Fibroblast of upper back skin (primary cell): Measurements from ENCODE around the gene RPL18.
A peak's percentile ranks its signal among the peaks of the same experiment; 100 is the strongest.
"Not testable (repeated sequence)": the region's sequence is repeated elsewhere in the genome, so short reads cannot be mapped to it uniquely, and the experiment has no call there.

ENCODE experiments used
- DNase-seq: peaks from one replicate; pipeline ENCODE4 v3.0.0-alpha.2; 2013

Gene RPL18

DNA sequence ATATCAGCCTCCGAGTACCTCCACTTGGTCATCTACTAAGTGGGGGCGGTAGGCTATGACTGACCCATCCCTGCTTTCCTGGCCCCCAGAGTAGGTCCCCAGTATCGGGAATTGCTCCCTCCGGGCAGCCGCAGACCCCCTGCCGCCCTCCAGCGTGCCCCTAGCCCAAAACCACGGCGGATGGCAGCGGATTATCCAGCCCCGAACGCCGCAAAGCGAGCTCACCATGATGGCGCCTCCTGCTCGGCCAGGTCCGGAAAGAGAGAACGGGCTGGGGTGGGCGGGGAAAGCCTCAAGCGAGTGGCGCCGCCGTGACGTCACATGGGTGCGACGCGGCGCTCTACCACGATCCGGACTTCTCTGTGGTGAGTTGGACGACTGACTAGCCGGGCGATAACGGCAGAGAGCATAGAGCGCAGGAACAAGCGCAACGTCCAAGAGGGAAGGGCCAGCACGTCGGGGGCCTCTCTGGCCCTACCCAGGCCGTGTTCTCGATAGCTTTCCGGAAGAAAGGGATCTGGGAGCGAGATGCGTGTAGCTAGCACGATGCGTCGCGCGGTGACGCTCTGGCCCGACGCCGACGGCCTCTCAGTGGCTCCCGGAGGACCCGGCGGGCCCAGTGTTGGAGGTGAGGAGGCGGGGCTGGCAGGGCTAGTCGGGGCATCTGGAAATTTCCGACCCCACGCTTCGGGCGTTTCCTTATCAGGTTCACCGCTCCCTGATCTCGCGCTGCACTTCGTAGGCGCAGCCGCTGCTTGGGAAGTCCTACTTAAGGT, at the start of gene RPL18, which contains the start of gene SPHK2:
TSS of gene RPL18 (minus strand) at position 263 of the 776 bp plus-strand sequence. CDS start at position 228, 35 bp downstream.
TSS of gene SPHK2 (plus strand) at position 591 of the 776 bp plus-strand sequence. CDS start 1,009 bp downstream, outside the sequence.
- peak; percentile 100 for DNase-seq

GRCh38 chr19:48668761-48669160, 49.8 kb upstream of the RPL18 start:
- no peak for DNase-seq

- DNase-seq = no peak
Observed at GRCh38 chr19:48668332-48668731, 49.4 kb upstream of the RPL18 start.

- no peak for DNase-seq
Observed at GRCh38 chr19:48665786-48666185, 46.8 kb upstream of the RPL18 start.

DNA sequence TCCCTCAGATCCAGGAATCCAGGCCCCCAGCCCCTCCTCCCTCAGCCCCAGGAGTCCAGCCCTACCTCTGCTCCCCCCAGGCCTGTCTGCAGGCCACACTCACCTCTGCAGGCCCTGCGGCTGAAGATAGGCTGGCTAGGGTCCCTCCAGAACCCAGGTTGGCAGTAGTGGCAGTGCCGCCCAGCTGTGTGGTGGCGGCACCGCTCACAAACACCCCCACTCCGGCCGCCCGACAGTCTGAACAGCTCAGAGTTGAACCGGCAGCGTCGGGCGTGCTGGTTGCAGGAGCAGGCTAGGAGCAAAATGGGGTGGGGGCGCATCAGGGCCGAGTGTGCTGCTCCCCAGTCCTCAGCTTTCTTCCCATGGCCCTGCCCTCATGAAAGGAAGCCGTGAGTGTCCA, 45.5 kb upstream of the RPL18 start:
- DNase-seq = no peak

- DNase-seq = no peak
Observed at GRCh38 chr19:48663667-48664066, 44.7 kb upstream of the RPL18 start.

- no peak for DNase-seq
Observed at GRCh38 chr19:48661711-48662090, 42.7 kb upstream of the RPL18 start.

GRCh38 chr19:48660852-48661710, 42.1 kb upstream of the RPL18 start:
- DNase-seq = peak; percentile 86

DNA sequence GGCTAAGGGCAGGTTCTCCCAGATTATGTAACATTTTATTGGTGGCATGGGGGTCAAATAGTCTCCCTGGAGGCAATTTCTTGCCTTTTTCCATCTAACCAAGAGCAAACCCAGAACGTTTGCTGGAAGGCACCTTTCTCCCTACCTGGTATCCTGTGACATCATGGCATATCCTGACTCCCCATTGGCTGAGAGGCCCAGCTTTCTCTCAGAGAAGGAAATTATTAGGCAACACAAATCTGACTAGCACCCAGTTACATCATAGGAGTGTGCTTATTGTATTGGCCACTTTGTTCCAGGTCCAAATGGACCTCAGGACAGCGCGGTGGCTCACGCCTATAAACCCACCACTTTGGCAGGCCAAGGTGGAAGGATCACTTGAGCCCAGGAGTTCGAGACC, 40.8 kb upstream of the RPL18 start:
- DNase-seq = no peak

DNA sequence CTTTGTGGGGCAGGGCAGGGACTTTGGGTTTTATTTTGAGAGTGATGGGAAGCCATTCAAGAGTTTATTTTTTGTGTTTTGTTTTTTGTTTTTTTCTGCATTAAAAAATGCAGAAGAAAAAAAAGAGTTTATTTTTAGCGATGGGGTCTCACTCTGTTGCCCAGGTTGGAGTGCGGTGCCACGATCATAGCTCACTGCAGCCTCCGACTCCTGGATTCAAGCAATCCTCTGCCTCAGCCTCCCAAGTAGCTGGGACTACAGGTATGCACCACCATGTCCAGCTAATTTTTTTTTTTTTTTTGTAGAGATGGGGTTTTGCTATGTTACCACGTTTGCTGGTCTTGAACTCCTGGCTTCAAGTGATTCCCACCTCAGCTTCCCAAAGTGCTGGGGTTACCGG, 39.5 kb upstream of the RPL18 start:
- DNase-seq = no peak

- DNase-seq = not testable (repeated sequence)
Observed at GRCh38 chr19:48657828-48658227, 38.9 kb upstream of the RPL18 start.

GRCh38 chr19:48656840-48657474, 38.0 kb upstream of the RPL18 start:
- DNase-seq = peak; percentile 82

- no peak for DNase-seq
Observed at GRCh38 chr19:48654299-48655059, 35.5 kb upstream of the RPL18 start.

DNA sequence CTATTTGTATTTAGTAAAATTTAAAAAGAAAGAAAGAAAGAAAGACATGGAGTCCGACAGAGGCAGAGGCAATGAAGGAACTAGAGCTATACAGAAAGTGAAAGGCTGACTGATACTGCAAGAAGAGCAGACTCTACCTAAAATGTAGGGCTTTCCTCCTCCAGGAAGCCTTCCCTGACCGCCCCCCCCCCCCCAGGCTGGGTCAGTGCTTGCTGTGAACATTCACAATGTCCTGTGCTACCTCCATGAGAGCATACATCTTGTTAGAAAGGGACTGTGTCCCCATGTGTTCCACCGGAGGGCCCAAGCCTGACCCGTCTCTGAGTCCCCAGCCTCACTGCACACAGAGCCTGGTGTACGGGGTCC, 32.7 kb upstream of the RPL18 start:
- no peak for DNase-seq

GRCh38 chr19:48650974-48651682, 32.1 kb upstream of the RPL18 start:
- no peak for DNase-seq

- DNase-seq = no peak
Observed at GRCh38 chr19:48648134-48648533, 29.2 kb upstream of the RPL18 start.

GRCh38 chr19:48646722-48647216, 27.8 kb upstream of the RPL18 start:
- no peak for DNase-seq

- DNase-seq = peak; percentile 76
Observed at GRCh38 chr19:48646001-48646721, 27.2 kb upstream of the RPL18 start, which contains the start of gene CA11. Gene CA11 (minus strand): TSS chr19:48646187. CDS start chr19:48645632, 555 bp downstream.

GRCh38 chr19:48645620-48646000, 26.6 kb upstream of the RPL18 start:
- DNase-seq = no peak

GRCh38 chr19:48644839-48645619, 26.1 kb upstream of the RPL18 start:
- DNase-seq = peak; percentile 66
